Central memory CD4-positive, alpha-beta T cell (primary cell): ENCODE results near the gene CNIH2.
"Not testable (repeated sequence)": the region's sequence is repeated elsewhere in the genome, so short reads cannot be mapped to it uniquely, and the experiment has no call there.

Source experiments
- DNase-seq: peaks from one replicate; pipeline ENCODE4 v3.0.0; 2022

The CNIH2 gene

DNA sequence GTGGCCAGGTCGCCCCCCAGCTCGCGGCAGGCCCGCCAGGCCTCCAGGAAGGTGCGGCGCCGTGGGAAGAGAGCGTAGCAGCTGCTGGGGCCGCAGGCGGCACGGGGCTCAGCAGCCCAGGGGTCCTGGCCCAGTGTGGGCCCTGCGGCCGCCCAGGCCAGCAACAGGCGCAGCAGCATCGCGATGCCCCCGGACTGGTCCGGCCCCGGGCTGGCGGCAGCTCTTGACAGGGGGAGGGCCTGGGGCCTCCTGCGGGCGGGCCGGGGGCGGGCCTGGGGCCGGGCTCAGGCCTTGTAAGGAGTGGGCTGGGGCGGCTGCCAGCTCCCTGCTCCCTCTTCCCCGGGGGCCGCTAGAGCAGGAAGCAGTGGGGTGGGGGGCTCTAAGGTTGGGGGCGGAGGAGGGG is 38.9 kb downstream of the CNIH2 start, which contains the start of gene CD248:
CD248 (minus strand) TSS at position 196 of the 403 bp plus-strand sequence; CDS start at position 179, 17 bp downstream.
- DNase-seq, result no peak

- DNase-seq, result no peak
These were observed 39.3 kb downstream of the CNIH2 start for GRCh38 chr11:66317322-66317722.

DNA sequence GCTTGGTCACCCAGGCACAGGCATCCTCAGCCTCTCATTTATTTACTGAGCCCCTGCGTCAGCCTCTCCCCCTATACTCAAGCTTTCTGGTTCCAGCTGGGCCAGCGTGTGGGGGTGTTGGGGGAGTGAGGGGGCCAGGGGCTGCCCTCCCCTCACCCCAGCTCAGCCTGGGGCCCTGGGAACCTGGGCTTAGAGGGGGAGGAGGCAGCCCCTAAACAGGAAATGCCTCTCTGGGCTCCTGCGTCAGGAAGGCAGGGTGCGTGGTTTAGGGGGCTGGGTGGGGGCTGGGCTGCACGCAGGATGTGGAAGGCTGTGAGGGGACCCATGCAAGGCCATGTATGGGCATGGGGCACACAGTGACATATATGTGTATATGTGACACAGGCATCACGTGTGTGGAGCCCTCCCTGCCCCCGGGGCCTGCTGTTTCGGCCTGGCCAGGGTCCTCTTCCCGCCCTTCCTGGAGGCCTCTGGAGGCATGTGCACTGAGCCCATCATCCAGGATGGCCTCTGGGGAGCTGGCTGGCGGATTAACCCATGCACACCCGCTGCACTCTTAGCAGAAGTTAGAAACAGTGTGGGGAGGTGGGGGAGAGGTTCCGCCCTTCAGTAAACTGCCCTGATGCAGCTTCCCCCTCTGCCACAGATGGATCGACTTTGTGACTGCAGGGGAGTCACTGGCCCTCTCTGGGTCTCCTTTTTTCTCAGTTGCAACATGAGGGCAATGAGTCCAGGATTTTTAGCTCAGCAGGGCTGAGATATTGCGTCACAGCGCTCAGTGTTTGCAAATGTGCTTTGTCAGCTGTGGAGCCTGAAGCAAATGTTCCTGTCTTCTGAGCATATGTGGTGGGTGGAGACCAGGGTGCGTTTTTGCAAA is 40.0 kb downstream of the CNIH2 start:
- peak; percentile 53 for DNase-seq

DNA sequence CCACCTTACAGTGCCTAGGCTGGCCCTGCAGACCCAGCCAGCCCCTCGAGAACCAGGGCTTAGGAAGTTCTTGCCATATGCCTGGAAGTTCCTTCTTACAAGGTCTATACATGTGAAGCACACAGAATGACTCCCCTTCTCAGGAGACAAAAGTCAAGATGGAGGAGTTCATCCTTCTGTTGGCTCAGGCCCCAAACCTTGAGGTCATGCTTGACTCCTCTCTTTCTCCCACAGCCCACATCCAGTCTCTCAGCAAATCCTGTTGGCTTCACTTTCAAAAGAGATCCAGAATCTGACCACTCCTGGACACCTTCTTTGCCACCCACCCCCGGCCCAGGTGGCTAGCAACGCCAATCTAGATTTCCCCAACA is 40.6 kb downstream of the CNIH2 start:
- DNase-seq, result no peak

DNA sequence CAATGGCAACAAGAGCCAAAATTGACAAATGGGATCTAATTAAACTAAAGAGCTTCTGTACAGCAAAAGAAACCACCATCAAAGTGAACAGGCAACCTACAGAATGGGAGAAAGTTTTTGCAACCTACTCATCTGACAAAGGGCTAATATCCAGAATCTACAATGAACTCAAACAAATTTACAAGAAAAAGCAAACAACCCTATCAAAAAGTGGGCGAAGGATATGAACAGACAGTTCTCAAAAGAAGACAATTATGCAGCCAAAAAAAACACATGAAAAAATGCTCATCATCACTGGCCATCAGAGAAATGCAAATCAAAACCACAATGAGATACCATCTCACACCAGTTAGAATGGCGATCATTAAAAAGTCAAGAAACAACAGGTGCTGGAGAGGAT is 42.3 kb downstream of the CNIH2 start:
- not testable (repeated sequence) for DNase-seq

- not testable (repeated sequence) for DNase-seq
These were observed 42.8 kb downstream of the CNIH2 start for GRCh38 chr11:66320748-66321147.

DNA sequence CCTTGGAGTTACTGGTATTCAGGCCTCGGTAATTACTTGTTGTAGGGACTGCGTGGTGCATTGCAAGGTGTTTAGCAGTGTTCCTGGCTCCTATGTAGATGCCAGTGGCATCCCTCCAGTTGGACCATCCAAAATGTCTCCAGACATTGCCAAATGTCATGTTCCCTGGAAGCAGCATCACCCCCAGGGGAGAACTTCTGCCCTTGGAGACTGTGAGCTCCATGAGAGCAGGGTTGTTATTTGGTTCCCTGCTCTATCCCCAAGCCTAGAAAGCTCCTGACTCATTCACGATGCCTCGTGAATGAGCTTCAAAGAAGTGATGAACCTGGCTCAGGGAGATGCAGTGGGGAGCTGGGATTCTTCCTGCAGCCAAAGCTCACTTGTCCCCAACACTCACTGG is 43.6 kb downstream of the CNIH2 start:
- DNase-seq, result no peak

DNA sequence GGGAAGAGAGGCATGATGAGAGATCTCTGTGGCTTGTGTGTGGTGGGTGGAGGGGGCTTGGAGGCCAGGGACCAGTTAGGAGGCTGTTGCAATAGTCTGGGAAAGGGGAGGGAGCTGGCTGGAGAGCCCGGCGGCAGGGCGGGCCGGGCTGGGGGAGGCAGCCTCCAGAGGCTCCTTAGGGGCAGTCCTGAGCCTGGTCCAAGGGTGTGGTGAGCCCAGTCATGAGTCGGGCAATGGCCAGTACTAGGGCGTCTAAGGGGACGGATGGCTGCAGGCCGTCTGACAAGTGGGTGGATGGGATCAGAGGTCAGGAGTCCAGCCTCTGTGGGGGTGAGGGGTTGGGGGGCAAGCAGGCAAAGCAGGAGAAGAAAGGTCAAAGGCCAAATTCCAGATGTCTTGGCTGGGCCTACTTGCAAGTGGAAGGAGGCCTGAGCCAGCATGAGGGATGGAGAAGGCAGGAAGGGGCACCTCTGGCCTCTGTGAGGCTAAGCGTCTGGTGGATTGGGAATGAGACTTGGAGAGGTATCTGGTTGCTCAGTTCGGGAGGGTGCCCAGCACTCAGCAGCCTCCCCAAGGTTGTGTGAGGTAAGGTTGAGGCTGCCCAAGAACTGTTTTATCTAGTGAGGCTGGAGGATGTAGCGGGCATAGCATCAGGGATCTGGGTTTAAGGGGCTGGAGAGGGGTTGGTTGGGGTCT is 44.9 kb downstream of the CNIH2 start:
- no peak for DNase-seq

- DNase-seq, result no peak
These were observed 45.7 kb downstream of the CNIH2 start for GRCh38 chr11:66323684-66324083.

GRCh38 chr11:66324664-66325063 is 46.7 kb downstream of the CNIH2 start:
- no peak for DNase-seq

DNA sequence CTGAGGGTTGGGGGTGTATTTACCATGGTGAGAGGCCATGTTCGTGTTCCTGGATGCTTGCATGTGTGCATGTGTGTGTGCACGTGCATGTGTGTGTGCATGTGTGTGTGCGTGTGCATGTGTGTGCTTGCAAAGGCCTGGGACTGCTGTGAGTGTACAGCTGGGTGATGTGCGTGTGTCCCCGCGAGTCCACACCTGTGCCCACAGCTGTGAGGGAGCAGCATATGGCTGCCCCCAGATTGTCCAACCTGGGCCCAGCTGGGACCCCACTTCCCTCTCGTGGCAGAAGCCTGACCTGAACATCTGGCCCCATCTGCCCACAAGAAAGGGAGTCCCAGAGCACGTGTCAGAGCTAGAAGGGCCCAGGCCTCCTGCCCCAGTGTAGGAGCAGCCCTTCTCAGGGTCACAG is 47.3 kb downstream of the CNIH2 start:
- DNase-seq, result no peak

- no peak for DNase-seq
These were observed 48.5 kb downstream of the CNIH2 start for GRCh38 chr11:66326261-66327111.

DNA sequence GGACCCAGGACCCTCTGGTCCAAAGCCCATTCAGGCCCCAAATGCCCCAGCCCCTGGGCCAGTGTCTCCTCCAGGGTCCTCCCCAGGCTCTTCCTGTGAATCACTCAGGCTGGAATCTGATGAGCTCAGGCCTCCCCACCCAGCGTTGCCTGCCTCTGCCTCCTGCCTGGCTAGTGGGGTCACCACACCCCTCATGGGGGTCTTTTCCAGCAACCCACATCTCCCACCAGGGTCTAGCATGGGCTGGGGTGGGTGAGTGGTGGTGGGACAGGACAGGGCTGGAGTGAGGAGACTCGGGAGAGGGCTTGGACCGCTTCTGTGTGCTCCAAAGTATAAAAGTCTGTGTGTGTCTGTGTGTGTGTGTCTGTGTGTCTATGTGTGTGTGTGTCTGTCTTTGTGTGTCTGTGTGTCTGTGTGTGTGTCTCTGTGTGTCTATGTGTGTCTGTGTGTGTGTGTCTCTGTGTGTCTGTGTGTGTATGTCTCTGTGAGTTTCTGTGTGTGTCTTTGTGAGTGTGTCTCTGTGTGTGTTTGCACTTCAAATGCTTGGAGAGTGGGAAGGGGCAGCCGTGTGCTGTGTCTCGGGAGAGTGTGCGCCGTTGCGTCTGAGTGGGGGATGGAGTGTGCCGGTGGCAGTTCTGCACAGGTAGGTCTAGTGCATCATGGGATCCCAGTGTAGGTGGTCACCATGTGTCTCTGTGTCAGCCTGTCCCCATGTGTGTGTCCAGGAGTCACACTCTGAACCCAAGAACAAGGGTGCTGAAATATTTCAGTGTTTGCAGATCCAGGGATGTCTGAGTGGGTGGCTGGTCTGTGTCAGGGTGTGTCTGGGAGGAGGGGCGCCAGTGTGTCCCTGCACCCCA is 49.4 kb downstream of the CNIH2 start:
- no peak for DNase-seq

- DNase-seq, result peak; percentile 28
These were observed 50.0 kb downstream of the CNIH2 start for GRCh38 chr11:66328031-66328301.

DNA sequence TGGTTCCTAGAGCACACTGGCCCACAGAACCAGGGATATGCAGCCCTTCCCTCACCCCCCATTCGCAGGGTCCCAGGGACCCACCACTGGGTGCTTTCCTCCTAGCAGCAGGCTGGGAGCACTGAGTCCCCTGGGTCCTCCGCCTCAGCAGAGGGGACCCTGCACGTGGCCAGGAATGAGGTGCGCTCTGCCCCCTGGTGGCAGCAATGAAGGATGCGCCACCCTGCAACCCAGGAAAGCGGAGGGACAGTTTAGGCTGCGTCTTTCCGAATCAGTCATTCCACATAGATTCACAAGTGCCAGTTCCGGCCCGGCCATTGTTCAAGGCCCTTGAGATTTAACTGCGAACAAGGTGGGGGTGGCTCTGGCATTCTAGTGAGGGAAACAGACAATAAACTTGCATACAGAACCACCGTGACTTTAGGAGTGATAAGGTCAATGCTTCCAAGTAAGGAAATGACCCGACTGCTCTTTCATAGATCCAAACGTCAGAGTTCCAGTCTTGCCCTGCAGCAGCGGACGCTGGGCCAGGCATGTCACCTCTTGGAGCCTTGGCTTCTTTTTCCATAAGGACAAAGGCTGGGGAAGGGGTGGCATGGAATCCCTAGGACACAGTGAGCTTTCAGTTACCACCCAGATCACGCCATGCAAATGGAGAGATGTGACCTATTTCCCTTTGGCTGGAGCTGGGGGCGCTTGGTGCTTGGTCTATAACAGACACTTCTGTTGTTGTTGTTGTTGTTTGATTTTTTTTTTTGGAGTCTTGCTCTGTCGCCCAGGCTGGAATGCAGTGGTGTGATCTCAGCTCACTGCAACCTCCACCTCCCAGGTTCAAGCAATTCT is 50.5 kb downstream of the CNIH2 start:
- peak; percentile 72 for DNase-seq

DNA sequence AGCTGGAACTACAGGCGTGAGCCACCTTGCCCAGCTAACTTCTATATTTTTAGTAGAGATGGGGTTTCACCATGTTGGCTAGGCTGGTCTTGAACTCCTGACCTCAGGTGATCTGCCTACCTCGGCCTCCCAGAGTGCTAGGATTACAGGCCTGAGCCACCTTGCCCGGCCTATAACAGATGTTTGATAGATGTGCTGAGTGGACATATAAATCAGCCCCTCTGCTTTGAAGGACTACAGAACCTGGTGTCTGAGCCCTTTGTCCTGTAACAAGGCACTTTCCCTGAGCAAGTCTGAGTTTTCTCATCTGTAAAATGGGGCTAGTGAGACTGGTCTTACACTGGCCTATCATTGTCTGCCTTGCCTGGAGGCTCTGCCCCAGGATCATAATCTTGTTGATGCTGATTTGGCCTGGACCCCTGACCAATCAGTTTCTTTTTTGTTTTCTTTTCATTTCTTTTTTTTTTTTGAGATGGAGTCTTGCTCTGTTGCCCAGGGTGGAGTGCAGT is 51.2 kb downstream of the CNIH2 start:
- DNase-seq, result no peak

DNA sequence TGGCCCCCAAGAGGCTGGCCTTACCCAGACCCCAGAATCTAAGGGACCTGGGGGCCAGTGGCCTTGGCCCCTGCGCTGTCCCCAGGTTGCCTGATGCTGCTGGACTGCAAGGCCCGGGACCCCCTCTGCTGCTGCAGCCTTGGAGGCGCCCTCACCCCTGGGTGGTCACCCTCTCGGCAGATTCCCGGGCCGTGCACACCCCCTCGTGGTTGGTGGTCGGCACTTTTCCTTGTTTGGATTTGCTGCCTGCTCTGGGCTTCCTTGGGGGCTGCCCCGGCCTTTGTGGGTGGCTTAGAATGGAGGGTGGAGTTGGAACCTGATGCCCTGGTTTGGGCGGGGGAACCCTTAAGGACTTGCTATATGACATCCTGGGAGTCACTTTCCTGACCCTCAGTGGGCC is 53.0 kb downstream of the CNIH2 start:
- DNase-seq, result no peak

GRCh38 chr11:66331542-66332370 is 53.8 kb downstream of the CNIH2 start:
- no peak for DNase-seq

DNA sequence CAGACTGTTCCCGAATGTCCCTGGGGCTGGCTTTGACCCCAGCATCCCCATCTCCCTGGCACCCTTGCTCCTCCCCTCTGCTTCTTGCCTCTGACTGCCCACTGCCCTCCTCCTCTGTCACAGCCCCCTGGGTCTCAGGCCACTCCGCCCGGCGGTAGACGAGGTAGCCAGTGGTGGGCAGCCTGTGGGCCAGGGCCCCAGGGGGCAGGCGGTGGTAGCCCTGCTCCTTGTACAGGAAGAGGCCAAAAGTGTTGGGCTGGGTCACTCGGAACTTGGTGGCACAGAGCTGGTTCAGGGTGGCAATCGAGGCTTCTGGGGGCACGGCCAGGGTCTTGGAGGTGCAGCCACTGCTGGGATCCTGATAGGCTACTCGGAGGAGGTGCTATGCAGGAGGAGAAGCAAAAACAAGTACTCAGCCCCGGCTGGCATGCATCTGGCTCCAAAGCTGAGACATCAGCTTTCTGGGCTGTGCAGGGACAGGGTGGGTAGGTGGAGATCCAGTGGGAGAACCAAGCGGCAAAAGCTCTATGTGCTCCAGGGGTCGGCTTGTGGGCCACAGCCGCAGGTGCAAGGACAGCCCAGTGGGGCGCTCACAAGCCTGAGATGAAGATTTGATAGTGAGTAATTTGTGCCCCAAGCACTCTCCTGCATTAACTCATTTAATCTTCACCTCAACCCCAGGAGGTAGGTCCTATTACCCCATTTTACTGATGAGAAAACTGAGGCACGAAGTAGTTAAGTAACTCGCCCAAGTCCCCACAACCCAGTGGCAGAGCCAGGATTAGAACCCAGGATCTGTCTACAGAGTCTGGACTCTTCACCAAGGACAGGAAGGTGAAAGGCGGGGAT is 54.6 kb downstream of the CNIH2 start:
- no peak for DNase-seq
